ENCODE results near the gene GDF10. TPM values are rescaled to one million over a fixed set of nuclear protein-coding genes. Genes with fewer than 3 reads are reported as not detected.

GDF10 gene
- total and polyA plus RNA-seq, 9 of the 15 experiments (the other 6 are each of a cell fraction or from before 2014, with no cell fraction given), result 0.03 to 0.20 (median 0.11) TPM; not detected in 6

- H3K4me2 ChIP-seq (ENCODE audit: insufficient read depth, low read length), result peak overlapping the region; percentile 69
- in situ Hi-C loops (cut with MboI), result no loop called here
- DNase-seq (ENCODE audit: extremely low read depth in 1 of 4, low spot score in 3 of 4) (peak in 1 of 4 experiments; percentile 38), ATAC-seq (peak; percentile 43; the same call in 2 of the 3 replicates), FAIRE-seq (no peak)
- no peaks in the 10 kb centered on the region for H3K9me1 ChIP-seq (ENCODE audit: control insufficient read depth, insufficient read depth, low read length)
- ChIA-PET CTCF (ENCODE audit: low intra/inter-chr PET ratio) (no interaction called here), POLR2A (interaction anchor here (1.0 to 1.2 kb wide), 2 partner anchors 11 to 31 kb away, joined by 3 to 4 read pairs; no protein-coding TSS in a partner anchor)
- no peak overlapping the region for H3K4me3 ChIP-seq
- peak overlapping the region; percentile 73 for H3K27ac ChIP-seq (ENCODE audit: extremely low read depth, low read depth, low read length)
- TF ChIP-seq ZNF175 (CRISPR knock-in tag; IDR thresholded peaks at IDR 0.05; ENCODE audit: low read depth) (0 out of 2 replicates have a peak, but pooled peaks have one; percentile 64), NR4A1 (CRISPR knock-in tag; IDR thresholded peaks at IDR 0.05) (no peak), NR4A1 (tag; IDR thresholded peaks at IDR 0.05) (peak; percentile 56; the same call in 1 of the 2 replicates), GTF2A2 (tag; IDR thresholded peaks at IDR 0.05) (peak; percentile 57; the same call in 1 of the 2 replicates), HIVEP1 (CRISPR knock-in tag; IDR thresholded peaks at IDR 0.05) (no peak), GABPA (tag; conservative IDR thresholded peaks at IDR 0.05; ENCODE audit: low read depth) (no peak; the same call in 1 of the 2 replicates), CXXC5 (CRISPR knock-in tag; IDR thresholded peaks at IDR 0.05) (0 out of 2 replicates have a peak, but pooled peaks have one; percentile 5), ZNF592 (IDR thresholded peaks at IDR 0.05) (peak; percentile 65), ETV1 (tag; conservative IDR thresholded peaks at IDR 0.05; ENCODE audit: low read depth) (0 out of 2 replicates have a peak, but pooled peaks have one; percentile 20), ZNF134 (CRISPR knock-in tag; conservative IDR thresholded peaks at IDR 0.05) (peak; percentile 99), ZNF740 (CRISPR knock-in tag; IDR thresholded peaks at IDR 0.05) (no peak), ZNF740 (tag; IDR thresholded peaks at IDR 0.05) (peak in 1 of 2 experiments; percentile 23; a peak in 1 of 4 replicates), BMI1 (IDR thresholded peaks at IDR 0.05; ENCODE audit: low read length) (no peak)
- no TSS peak for BruUV-seq (replicated peaks)
- intact Hi-C loops (cut with micrococcal nuclease), result no loop called here
- H3K36me3 ChIP-seq (ENCODE audit: control insufficient read depth, insufficient read depth, low read length), result no peaks in the 10 kb centered on the region
- H3K9me3 ChIP-seq (replicated peaks; ENCODE audit: control insufficient read depth, insufficient read depth, low read depth, low read length), result no peaks in the 10 kb centered on the region
- H3K9ac ChIP-seq (ENCODE audit: insufficient read depth in 1 of 2, low read depth in 2 of 2, low read length in 2 of 2), result peak overlapping the region in 1 of 2 experiments; percentile 63; a peak in 1 of 4 replicates
- no peaks in the 10 kb centered on the region for H3K79me2 ChIP-seq (ENCODE audit: control insufficient read depth, insufficient read depth, low read length)
- no peaks in the 10 kb centered on the region for H4K20me1 ChIP-seq (replicated peaks; ENCODE audit: control insufficient read depth, insufficient read depth, low read length)
- peaks cover 12 to 28% of the 10 kb centered on the region in 2 experiments for H3K4me1 ChIP-seq (replicated peaks in 1 of 2; ENCODE audit: control insufficient read depth in 2 of 2, insufficient read depth in 2 of 2, low read length in 2 of 2)
- peak overlapping the region; percentile 92 for H2AFZ ChIP-seq (ENCODE audit: low read depth, low read length)
- H3K27me3 ChIP-seq (ENCODE audit: control insufficient read depth in 2 of 2, insufficient read depth in 2 of 2, low read length in 2 of 2), result no peaks in the 10 kb centered on the region; a peak in 1 of 5 replicates
- WGBS (ENCODE audit: insufficient coverage, low coverage, missing lambda C conversion rate), result 8% methylated on average over 4 of the region's 4 CpGs
These were observed 37.3 kb downstream of the GDF10 start for GRCh38 chr10:47337310-47337709.

Data from K562 (cell line).